ENCODE results near the gene MVB12B.
A peak's percentile ranks its signal among the peaks of the same experiment; 100 is the strongest.
"Not testable (repeated sequence)": the region's sequence is repeated elsewhere in the genome, so short reads cannot be mapped to it uniquely, and the experiment has no call there.

MVB12B gene

DNA sequence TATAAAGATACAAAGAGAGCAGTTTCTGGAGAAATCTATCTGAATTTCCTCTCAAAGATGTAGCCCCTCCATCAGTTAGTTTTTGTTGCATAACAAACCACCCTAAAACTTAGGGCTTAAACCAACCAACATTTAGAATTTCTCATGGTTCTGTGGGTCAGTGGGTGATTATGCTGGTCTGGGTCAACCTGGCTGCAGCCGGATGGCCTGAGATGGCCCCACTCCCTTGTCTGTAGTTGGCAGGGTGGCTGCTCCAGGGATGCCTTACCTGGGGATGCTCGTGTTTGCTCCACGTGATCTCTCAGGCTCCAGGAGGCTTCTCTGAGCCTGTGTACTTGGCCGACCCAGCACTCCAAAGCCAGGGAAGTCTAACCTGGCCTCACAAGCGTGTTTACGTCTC lies 139.3 kb downstream of the MVB12B start:
- DNase-seq (ENCODE audit: low read depth in 2 of 3, low spot score in 1 of 3), result no peak

DNA sequence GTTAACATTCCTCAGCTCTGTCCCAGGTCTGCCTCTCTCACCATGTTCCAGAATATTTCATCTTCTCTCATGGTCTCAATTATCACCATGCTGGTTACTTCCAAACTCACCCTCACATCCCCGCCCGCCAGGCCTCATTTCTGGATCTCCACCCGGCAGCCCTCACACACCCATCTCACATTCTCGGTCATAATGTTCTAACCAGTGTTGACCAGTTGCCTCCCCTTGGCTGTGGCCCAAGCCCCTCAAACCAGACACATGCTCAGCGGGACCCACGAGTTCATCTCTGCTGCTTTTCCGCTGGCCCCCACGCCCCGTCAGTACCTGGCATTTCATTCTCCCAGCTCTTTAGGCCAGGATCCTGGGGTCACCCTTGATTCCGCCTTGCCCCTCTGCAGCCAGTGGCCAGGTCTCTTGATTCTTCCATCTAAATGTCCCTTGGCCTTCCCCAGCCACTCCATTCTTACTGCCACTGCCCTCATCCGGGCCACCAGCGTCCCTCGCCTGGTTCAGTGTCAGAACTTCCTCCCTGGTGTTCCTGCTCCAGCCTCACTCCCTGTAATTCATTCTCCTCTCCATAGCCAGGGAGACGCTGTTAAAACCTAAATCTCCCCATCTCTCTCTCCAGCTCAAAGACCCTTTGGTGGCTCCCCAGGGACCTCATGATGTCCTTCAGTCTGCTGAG lies 141.7 kb downstream of the MVB12B start:
- DNase-seq (ENCODE audit: low read depth in 2 of 3, low spot score in 1 of 3), result no peak

DNA sequence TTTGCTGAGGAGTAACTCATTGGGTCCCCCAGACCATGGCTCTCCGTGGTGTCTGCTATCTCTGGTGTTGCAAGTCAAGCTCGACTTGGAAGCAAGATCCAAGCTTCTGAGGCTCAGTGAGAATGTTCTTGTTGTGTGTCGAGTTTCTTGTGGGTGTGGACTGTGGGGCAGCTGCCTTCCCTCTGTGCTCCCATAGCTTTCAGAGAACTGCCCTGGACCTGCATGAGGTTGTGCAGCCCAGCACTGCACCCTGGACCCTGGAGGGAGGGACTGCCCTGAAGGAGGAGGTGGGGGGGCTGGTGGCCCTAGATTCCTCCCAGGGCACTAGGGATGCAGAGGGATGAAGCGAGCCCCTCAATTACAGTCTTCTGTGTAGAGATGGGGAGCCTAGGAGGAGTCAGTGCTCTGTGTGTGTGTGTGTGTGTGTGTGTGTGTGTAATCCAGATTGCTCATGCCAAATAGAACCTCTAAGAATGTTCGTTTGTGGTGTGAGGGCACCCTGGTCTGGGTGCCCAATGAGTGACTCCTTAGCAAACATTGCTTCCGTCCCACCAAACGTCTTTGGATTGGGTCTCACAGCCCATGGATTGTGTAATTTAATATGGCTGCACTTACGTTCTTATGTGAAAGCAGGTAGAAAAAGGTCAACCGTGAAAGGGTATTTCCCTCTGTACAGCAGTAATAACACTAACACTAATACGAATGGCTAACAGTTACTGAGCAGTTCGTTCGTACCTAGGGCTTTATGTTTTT lies 143.8 kb downstream of the MVB12B start:
- no peak for DNase-seq (ENCODE audit: low read depth in 2 of 3, low spot score in 1 of 3)

DNA sequence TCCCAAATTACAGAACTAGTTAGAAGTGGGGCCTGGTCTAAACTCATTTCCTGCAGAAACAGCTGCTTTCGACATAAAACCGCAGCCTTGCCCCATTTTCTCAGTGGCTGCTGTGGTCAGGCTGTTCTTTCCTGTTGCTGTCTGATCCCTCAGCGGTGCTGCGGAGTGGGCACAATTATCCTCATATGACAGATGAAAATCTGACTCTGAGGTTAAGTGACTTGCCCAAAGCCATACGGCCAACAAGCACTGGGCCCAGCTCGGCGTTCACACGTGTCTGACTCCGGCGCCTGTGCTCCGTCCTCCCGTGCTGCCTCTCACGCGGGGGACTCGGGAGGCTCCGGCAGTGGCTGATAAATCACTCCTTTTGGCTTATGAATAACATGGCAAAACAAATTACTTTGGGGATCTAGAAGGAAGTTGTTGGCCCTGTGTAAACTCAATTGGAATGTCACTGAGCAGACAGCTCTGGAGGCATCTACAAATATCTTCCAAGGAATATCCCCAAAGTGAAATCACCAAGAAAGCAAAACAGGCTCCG lies 144.5 kb downstream of the MVB12B start:
- DNase-seq (ENCODE audit: low read depth in 2 of 3, low spot score in 1 of 3), result peak; percentile 60 to 74 (median 68)

DNA sequence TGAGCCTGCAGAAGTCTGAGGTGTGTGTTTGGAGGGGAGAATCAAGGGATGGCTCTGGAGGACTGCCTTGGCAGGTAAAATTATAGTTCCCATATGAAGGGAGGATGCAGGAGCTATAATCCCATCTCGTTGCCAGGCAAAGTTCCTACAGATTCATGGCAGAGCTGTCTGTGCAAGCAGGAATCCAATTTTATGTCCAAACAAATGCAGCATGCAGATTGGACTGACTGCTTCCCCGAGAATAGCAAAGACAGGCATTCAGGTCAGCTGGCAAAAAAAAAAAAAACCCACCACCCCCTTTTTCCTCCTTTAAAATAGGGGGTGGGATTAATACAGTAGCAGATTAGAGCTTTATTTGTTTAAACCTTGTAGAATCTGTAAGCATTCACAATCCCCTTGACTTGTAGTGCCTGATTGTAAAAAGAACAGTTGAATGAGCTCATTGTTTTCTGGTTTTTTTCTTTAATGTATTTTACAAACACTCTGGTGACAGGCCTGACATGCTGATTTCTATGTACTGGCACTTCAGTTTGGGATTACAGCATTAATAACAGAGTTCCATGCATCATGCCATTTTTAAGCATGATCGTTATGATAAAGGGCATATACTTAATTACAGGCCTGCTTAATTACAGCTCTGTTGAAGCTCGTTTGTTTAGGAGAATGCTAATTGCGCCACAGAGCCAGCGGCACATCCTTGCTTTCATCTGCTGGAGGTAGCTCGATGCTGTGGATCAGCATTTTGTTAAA lies 145.7 kb downstream of the MVB12B start:
- DNase-seq (ENCODE audit: low read depth in 2 of 3, low spot score in 1 of 3), result no peak

DNA sequence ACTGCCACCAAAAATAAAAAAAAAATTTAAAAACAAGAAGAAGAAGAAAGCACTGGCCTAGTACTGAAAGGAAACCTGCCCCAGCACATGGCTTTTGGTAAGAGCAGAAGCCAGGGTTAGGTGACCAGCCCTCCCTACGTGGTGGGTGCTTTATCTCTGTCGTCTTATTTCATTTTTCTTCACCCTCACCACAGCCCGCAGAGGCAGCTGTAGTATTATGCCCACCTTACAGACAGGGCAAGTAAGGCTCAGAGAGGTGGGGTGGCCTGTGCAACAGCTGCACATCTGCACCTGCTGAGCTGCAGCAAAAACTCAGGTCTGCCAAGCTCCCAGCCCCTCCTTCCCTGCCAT lies 146.3 kb downstream of the MVB12B start:
- DNase-seq (ENCODE audit: low read depth in 2 of 3, low spot score in 1 of 3), result no peak

DNA sequence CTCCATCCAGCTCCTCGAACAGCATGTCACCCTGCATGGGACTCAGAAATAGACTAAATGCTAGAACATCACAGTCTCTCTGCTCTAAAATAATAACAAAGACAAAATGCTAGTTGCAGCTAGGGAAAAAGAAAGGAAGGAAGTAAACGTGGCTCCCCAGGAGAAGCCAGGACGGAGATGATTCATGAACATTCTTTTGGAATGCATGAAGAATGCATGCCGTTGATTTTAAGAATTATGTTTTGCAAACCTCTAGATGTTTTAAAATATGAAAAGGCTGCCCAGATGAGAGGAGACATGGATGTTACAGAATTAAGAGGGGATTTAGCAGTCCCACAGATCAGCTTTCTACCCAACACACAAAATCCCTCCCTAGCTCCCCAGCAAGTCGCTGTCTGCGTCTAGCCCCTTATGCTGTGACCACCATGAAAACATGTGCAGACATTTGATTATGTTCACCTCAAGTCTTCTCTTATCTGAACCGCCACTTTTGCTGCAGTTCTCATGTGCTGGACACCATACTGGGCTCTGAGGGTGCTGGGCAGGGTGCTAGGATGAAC lies 147.7 kb downstream of the MVB12B start:
- no peak for DNase-seq (ENCODE audit: low read depth in 2 of 3, low spot score in 1 of 3)

DNA sequence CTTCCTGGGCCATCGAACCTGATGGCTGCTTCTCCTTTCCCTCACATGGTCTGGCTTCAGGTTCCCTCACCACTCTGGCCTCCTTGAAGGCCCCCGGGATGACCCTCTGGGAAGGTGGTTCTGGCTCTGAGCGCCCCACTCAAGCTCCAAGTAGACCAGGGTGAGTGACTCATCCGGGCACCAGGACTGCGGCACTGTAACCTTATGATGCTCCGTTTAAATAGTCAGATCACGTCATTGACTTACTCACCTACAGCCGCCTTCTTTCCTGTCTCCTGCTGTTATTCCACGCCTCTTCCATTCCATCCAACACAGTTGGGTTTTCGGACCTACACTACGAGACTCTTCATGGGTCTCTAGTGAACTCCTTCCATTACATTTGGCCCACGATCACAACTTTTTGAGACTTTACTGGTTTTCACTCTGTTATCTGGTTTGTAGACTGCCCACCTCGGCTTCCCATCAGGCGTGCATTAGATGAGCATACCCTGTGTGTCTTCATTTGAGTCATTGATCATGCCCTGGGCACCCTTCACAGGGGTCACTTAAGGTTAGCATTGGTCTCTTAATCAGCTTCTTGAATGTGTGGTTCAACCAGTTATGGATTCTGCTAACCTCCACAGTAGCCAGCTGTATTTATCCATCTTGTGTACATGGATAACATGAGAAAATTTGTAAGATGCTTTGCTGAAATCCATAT lies 148.3 kb downstream of the MVB12B start:
- no peak for DNase-seq (ENCODE audit: low read depth in 2 of 3, low spot score in 1 of 3)

DNA sequence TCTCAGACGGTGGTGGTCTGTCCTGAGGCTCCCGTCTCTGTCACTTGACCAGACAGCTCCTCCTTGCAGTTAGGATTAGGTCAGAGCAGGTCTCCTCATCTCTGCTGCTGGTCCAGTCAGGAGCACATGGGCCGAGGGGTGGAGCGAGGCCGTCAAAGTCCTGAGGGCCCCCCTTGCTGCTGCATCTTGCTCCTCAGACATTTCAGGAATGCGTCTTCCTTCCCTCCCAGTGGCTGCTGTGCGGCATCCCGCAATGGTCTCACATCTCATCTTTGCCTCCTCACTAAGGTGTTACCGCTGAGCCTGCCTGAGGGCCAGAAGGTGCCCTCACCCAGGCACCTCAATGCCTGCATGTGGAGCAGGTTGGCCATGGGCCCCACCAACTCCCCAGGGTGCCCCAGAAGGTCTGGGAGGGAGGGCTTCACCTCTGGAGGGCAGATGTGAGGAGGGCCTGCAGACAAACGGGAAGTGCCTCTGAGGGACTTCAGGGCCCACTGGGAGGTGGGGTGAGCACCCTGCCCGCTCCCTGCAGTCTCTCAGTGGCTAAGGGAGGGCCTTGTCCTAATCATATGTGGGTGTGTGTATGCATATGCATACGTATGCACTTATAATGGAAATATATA lies 149.4 kb downstream of the MVB12B start:
- DNase-seq (ENCODE audit: low read depth in 2 of 3, low spot score in 1 of 3), result no peak

DNA sequence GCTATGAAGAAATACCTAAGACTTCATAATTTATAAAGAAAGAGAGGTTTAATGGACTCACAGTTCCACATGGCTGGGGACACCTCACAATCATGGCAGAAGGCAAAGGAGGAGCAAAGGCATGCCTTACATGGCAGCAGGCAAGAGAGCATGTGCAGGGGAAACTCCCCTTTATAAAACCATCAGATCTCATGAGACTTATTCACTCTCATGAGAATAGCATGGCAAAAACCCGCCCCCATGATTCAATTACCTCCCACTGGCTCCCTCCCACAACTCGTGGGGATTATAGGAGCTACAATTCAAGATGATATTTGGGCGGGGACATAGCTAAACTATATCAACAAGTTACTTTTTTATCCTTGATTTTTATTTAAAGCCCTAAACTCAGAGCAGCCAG lies 150.8 kb downstream of the MVB12B start:
- DNase-seq (ENCODE audit: low read depth in 2 of 3, low spot score in 1 of 3), result not testable (repeated sequence)

DNA sequence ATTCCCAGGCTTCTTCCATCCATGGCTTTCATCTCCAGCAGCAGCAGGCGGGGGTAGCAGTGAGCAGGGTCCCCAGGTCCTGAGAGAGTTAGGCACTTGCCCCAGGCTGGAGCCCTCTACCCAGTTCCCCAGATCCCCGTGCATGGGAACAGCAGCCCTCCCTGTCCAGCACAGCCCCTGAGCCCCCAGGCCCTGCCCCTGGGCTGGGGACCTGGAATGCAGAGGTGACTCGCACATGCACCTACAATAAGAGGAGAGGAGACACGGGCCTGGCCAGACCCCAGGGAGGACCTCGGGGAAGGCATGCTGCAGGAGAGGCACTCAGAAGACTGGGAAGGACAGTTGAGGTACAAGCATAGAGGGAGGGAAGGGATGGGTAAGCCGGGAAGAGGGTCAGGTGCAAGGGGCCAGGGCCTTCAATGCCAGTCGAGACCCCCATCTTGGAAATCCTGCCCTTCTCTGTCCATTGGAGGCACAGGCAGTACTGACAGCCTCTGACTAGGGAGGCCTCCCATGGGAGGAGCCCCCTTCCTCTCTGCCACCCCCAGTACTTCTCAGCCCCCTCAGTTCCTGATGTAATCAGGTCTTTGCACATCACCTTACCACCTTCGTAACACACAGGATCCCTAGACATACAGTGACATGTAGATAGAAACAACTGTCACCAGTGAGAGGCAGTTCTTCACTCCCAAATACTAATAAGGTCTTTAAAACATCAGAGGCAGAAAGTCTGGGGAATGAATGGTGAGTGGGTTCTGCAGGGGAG lies 151.8 kb downstream of the MVB12B start:
- DNase-seq (ENCODE audit: low read depth in 2 of 3, low spot score in 1 of 3), result no peak

DNA sequence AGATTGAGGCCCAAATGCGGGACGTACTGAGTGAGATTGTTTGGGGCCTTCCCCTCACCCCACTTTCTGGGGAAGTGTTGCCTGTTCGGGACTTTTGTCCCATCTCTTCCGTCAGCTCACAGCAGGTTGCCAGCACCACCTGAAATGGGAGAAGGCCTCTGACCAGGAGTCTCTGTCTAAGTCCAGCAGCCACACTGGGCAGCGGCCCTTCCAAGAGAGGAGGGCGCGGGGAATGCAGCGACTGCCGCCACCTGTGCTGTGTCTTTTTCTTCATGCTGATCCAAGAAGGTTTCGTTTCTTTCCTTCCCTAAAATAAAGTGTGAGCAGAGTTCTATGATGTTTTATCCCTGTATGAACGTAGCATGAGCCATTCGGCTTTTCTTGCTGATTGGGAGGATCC lies 152.9 kb downstream of the MVB12B start:
- DNase-seq (ENCODE audit: low read depth in 2 of 3, low spot score in 1 of 3), result no peak

DNA sequence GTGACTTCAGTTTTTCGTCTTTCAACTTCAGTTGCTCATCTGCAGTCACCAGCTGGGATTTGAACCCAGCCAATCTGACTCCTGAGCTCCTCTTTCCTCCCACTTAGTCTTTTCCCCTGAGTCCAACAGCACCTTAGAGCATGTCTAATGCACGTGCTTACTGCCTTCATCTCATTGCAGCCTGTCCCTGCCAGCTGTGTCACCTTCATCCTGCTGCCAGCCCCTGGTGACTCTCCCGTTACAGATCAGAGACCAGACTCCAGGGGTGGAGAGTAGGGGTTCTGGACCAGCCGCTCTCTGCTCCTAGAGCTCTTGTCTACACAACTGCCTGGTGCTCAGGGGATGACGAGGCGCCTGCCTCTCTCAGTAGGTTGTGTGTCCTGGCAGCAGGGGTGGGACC lies 154.2 kb downstream of the MVB12B start:
- no peak for DNase-seq (ENCODE audit: low read depth in 2 of 3, low spot score in 1 of 3)

DNA sequence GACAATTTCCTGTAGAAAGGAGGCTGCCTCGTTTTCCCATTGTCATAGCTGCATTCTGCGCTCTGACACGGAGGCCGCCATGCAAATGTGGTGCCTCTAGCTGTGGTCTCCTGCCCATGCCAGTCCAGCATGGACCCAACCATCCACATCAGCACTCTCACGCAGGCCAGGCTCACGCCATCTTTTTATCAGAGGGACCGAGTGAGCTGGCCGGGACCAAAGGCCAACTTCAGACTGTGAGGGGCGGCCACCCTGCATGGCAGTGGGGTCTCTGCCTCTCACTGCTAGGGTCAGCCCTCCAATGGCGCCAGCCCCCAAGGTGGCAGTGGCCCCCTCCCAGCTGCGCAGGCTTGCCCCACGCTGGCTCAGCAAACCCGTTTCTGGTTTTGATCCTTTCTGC lies 155.2 kb downstream of the MVB12B start:
- DNase-seq (ENCODE audit: low read depth in 2 of 3, low spot score in 1 of 3), result no peak

DNA sequence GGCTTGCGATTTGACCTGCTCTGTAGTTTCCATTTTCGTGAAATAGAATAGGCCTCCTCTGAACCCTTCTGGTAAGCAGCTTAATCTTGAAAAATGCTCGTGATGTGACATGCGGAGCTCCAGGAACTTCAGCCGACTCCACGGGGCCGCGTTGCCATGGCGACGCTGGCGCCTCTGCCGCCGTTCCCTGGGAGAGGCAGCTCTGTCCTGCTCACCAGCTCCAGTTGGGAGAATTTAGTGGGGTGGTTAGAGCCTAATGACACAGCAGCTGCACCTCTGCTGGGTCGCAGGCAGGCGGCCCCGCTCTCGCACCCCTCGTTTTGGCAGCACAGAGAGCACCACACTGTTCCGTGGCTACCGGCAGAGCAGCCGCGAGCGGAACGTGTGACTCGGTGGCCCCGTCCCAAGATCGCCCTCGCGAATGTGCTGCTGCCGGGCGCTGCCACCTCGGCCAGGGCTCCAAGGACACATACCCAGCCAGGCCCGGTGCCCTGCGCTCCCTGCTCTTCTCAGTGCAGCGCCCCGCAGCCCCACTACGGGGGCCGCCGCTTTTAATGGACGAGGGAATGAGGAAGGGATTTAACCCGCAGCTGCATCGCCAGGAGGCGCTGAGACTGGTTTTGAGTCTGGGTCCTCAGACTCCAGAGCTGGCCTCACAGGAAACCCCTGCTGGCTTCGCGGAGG lies 155.9 kb downstream of the MVB12B start:
- no peak for DNase-seq (ENCODE audit: low read depth in 2 of 3, low spot score in 1 of 3)

DNA sequence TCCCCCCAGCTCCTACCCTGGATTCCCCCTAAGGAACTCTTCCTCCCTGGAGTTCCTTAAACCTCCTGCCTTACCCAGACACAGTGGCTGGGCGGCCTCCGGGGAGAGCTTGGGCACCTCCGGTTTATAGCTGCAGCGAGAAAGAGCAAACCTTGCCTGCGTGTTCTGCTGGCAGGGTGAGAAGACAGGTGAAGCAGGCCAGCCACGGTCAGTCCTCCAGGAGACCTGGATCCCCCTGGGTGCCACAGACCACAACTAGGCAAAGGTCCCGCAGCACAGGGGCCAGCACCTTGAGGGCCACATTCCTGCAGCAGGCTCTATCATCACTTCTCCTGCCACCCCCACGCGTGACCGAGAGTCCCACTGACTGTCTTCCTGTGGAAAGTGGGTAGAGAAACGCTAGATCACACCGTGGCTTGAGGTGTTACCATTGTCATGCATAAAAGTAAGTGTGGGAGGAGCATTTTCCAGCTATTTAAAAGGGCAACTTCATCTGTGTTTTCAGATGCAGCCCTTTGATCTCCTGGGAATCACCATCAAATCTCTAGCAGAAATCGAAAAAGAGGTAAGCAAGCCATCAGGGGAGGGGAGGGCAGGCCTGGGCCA lies 156.9 kb downstream of the MVB12B start:
- no peak for DNase-seq (ENCODE audit: low read depth in 2 of 3, low spot score in 1 of 3)

DNA sequence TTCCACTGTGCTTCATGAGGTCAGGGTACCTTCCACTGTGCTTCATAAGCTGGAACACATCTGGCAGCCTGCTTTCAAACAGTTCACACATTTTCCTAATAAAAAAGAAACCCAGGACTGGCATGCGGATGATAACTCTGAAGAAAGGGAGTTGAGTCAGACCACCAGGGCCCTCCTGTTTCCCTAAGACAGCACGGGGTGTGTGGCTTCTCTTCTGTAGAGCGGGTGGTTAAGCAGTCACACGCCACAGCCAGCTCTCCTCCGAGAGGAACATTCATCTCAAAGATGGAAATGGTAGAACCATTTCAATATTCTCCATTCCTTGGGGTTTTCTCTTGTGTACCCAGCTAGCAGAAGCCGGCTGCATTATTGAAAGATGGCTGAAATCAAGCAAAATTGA lies 159.0 kb downstream of the MVB12B start:
- no peak for DNase-seq (ENCODE audit: low read depth in 2 of 3, low spot score in 1 of 3)

DNA sequence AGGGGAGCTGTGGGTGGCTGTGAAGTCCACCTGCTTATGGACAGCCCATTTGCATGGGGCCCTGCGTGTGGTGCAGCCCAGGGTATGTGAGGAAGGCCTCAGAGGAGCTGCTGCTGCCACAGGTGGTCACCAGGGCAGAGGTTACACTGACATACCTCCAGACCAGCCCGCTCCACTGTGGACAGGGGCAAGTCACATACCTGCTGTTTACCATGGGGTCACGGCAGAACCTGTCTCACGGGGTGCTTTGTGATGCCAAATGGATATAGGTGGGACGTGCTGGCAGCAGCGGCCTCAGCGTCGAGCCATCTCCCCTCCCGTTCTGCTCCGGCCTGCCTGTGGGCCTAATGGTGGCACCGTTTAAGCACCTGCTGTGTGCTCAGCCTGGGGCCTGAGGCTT lies 159.6 kb downstream of the MVB12B start:
- DNase-seq (ENCODE audit: low read depth in 2 of 3, low spot score in 1 of 3), result no peak

DNA sequence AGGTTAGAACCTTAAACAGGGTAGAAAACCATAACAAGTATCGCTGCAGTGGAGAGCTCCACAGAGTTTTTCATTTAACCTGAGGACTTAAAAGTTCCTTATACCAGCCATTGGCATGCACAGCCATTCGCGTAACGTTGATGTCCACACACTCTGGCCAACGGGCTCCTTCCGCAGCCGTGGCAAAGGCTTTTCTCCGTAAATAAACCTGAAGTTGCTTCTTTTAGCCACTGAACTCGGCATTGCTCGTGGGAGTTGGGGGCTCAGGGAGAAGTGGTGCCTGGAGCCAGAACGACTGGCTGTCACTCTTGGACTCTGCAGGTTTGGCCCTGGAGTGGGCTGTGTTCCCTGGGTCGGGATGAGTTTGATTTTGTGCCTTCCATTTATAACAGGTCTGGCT lies 161.2 kb downstream of the MVB12B start:
- DNase-seq (ENCODE audit: low read depth in 2 of 3, low spot score in 1 of 3), result no peak
